Lower leg skin (tissue), 4 donors: ENCODE results near the gene DOCK10. TPM values are rescaled to one million over a fixed set of nuclear protein-coding genes. Genes with fewer than 3 reads are reported as not detected.

Experiments used
- DNase-seq, 2 donors: peaks; one replicate each; pipeline ENCODE4 v3.0.0-alpha.2; 2019; ENCODE audit warnings: low spot score in 2 of 2
- H3K4me3 ChIP-seq: fragments of 200-600 bp; sonication (generic); 2 replicates; pipeline ENCODE4 v1.5.1; 2017; ENCODE audit warnings: mild to moderate bottlenecking, low read depth; ENCODE audit not compliant: poor library complexity, severe bottlenecking
- POLR2A ChIP-seq, 2 donors: fragments of 450-650 bp; IDR thresholded peaks; one replicate each; pipeline ENCODE4 v1.6.1; 2016 to 2017; ENCODE audit warnings: antibody characterized with exemption in 2 of 2, mild to moderate bottlenecking in 1 of 2, moderate library complexity in 1 of 2
- WGBS, 2 donors: methylation state at CpG; one replicate each; pipeline ENCODE4 v1.1.5; 2018; 5-methylcytosine and 5-hydroxymethylcytosine counted together
- intact Hi-C: fragments of 100-400 bp; cut with DNase I; formaldehyde crosslinking; loops from one replicate; pipeline ENCODE4 v1.15.0; 2023; ENCODE audit warnings: low total_unique reads
- total RNA-seq, 4 donors: library from RNA; depleted of rRNA; stranded (reverse); fragments of >200 nt; gene quantifications; one replicate each; pipeline ENCODE4 v1.1.0, GENCODE V29; 2016
- TF ChIP-seq, protein P1 (sequence below), 3 donors: fragments of 450-650 bp; IDR thresholded peaks; one replicate each; pipeline ENCODE4 v1.5.1; 2016; ENCODE audit warnings: antibody characterized with exemption in 3 of 3, mild to moderate bottlenecking in 3 of 3, moderate library complexity in 2 of 3

The DOCK10 gene
- total RNA-seq, 4 donors from 2014 or later, result 6.2 to 16.5 (median 14.0) TPM

DNA sequence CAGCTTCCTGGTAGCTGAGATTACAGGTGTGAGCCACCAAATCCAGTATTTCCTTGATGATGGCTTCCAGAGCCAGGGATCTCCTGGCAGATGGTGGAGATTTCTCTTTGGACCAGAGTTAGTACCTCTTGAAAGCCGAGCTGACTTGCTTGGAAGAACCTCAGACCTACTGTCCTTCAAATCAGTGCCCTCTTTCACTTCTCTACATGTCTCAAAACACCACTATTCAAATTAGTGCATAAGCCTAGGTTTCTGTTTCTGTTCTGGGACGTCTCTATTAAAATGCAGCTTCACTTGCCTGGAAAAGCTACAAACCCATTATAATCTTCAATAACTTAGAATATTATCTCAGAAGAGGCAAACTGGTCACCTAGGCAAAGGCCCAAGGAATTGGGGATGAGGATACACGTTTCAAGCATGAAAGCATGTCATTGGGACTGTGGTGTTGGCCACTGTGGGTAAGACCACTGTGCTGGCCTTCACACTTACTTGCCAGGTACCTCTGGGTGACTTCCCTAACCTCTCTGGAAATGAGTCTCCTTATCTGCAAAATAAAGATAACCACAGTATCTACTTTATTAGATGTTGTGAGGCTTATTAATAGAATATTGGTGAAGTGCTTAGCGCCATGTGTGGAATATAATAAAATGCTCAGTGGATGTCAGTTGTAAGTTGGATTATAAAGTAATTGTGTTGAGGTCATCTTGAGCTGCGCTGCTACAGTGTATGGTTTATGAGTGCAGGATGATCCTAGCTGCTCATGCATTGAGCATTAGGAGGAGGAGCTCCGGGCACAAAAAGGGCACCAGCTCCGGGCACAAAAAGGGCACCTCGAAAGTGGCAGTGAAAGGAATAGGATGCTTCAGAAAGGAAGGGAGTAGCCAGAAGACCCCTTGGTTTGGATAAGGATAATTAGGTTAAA is 84.5 kb downstream of the DOCK10 start:
- no peak overlapping the region for H3K4me3 ChIP-seq
- TF ChIP-seq, protein P1, sequence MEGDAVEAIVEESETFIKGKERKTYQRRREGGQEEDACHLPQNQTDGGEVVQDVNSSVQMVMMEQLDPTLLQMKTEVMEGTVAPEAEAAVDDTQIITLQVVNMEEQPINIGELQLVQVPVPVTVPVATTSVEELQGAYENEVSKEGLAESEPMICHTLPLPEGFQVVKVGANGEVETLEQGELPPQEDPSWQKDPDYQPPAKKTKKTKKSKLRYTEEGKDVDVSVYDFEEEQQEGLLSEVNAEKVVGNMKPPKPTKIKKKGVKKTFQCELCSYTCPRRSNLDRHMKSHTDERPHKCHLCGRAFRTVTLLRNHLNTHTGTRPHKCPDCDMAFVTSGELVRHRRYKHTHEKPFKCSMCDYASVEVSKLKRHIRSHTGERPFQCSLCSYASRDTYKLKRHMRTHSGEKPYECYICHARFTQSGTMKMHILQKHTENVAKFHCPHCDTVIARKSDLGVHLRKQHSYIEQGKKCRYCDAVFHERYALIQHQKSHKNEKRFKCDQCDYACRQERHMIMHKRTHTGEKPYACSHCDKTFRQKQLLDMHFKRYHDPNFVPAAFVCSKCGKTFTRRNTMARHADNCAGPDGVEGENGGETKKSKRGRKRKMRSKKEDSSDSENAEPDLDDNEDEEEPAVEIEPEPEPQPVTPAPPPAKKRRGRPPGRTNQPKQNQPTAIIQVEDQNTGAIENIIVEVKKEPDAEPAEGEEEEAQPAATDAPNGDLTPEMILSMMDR (IDR thresholded peaks at IDR 0.05), result no peak
- no peak for TF ChIP-seq POLR2A (IDR thresholded peaks at IDR 0.05)
- intact Hi-C loops, result no loop called here
- WGBS, 2 donors, result 65 to 78% methylated on average over 8 of the region's 8 CpGs
- DNase-seq, result no peak

DNA sequence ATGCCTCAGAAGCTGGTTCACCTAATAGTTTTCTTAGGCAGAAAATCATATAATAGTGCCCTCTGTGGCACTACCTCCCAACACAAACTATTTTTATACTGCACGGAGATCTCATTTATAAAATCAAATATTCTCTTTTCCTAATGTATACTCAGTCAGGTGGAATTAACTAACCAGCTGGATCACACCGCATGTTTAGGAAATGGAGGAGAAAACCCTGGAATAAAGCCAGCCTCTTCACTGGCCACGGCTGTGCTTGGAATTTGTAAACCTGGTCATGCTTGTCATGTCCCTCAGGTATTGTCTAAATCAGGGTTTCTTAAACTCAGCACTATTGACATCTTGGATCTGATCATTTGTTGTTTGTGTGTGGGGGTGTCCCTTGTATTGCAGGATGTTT is 85.6 kb downstream of the DOCK10 start:
- H3K4me3 ChIP-seq, result no peak overlapping the region
- DNase-seq, result no peak
- WGBS, 2 donors, result 80 to 86% methylated on average over 3 of the region's 3 CpGs
- TF ChIP-seq POLR2A (IDR thresholded peaks at IDR 0.05), result no peak
- TF ChIP-seq, protein P1 (IDR thresholded peaks at IDR 0.05), result no peak
- intact Hi-C loops, result no loop called here

DNA sequence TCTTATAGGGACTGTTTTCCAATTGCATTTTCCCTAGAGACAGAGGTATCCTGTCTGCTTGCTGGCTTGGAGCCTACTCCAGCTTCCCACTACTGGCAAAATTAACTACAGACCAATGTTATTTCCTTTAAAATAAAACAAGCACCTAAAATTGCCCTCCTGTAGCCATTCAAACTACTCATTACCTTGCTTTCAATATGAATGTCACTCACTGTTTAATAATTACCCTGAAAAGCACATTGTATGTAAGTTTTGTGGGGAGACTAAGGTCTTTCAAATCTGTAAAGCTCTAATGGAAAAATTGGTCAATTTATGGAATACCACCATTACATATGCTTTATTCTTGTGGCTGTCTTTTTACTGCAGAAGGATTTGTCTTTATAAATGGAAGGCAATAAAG is 87.3 kb downstream of the DOCK10 start:
- intact Hi-C loops, result no loop called here
- no peak for TF ChIP-seq POLR2A (IDR thresholded peaks at IDR 0.05)
- TF ChIP-seq, protein P1 (IDR thresholded peaks at IDR 0.05), result no peak
- DNase-seq, result no peak
- H3K4me3 ChIP-seq, result no peak overlapping the region

DNA sequence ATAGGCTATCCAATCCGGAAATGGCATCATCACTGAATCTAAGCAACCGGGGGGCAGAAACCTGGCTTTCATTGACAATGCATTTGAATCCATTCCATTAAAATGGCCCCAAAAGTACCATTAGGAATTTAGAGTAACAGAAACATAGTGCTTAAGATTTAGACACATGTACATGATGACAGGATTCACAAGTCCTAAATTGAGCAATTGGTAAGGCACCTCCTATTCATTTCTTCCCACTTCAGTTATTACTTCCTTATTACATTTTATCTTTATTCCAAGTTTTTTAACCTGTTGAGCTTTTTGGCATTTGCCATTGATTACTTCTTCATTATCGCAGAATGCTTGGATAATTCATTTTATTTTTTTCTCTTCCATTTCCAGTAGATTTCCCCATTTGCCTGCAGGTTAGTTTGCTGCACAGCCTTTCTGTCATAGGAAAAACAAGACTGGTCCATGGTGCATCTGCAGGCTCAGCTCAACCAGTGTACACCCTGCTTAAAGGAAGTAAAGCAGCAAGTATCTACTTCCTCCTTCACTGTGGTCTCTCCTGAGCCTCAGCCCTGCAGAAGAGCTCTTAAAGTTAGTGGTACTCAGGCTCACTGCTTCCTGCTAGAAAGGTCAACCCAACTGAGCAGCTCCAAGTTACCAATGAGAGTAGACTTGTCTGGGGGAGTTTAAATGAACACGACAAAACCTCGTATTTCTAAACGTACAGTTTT is 89.2 kb downstream of the DOCK10 start:
- WGBS, 2 donors, result 79 to 84% methylated on average over 6 of the region's 6 CpGs
- no peak overlapping the region for H3K4me3 ChIP-seq
- intact Hi-C loops, result no loop called here
- TF ChIP-seq POLR2A (IDR thresholded peaks at IDR 0.05), result no peak
- TF ChIP-seq, protein P1 (IDR thresholded peaks at IDR 0.05), result no peak
- DNase-seq, result no peak

DNA sequence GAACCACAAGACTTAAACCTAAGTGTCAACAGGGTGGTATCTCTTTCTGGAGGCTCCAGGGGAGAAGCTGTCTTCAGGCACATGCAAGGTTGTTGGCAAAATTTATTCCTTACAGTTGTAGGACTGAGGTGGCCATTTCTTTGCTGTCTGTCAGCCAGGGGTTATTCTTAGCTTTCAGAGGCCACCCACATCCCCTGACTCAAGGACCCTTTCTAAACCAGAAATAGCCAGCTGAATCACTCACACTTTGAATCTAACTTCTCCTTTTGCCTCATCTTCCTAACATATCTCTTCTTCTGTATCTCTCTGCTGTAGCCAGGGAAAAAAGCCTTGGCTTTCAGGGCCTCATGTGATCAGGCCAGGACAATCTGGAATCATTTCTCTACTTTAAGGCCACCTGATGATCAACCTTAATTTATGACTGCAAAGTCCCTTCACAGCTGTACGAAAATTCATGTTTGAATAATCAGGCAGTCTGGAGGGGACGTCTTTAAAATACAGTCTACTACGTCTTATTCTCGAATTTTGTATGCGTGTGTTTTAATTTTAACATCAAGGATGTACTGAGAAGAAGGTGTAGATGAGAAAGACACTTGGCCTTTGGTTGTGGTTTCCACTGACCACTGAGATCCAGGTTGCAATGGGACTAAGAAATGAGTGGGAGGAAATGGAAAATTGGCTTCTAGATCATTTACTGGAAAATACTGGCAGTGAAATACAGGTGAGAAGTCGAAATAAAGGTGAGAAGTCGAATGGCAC is 90.4 kb downstream of the DOCK10 start:
- DNase-seq, result no peak
- WGBS, 2 donors, result 91 to 93% methylated on average over 7 of the region's 7 CpGs
- TF ChIP-seq, protein P1 (IDR thresholded peaks at IDR 0.05), result no peak
- TF ChIP-seq POLR2A (IDR thresholded peaks at IDR 0.05), result no peak
- H3K4me3 ChIP-seq, result no peak overlapping the region
- intact Hi-C loops, result no loop called here
